HFFc6 (cell line): ENCODE results near the gene DDX47. TPM values are rescaled to one million over a fixed set of nuclear protein-coding genes. Genes with fewer than 3 reads are reported as not detected.
"Not testable (repeated sequence)": the region's sequence is repeated elsewhere in the genome, so short reads cannot be mapped to it uniquely, and the experiment has no call there.

Experiments used
- DNase-seq: peaks from one replicate; pipeline ENCODE4 v3.0.0-alpha.2; 2018
- H3K27ac Mint-ChIP-seq: 2 replicates; pipeline ENCODE4 v1.8.0; 2020; ENCODE audit warnings: mild to moderate bottlenecking, mixed read lengths
- H3K27me3 Mint-ChIP-seq: 2 replicates; pipeline ENCODE4 v1.8.0; 2021; ENCODE audit warnings: mild to moderate bottlenecking, moderate library complexity, mixed read lengths; ENCODE audit not compliant: insufficient read depth
- H3K36me3 Mint-ChIP-seq: 2 replicates; pipeline ENCODE4 v1.8.0; 2021; ENCODE audit warnings: low read depth, mixed read lengths
- H3K4me1 Mint-ChIP-seq: 2 replicates; pipeline ENCODE4 v1.8.0; 2020; ENCODE audit warnings: low read depth, mixed read lengths
- H3K4me3 Mint-ChIP-seq: 2 replicates; pipeline ENCODE4 v1.8.0; 2020; ENCODE audit warnings: mild to moderate bottlenecking, moderate library complexity, mixed read lengths
- H3K9me3 Mint-ChIP-seq: 2 replicates; pipeline ENCODE4 v1.8.0; 2020; ENCODE audit warnings: mild to moderate bottlenecking, mixed read lengths
- CTCF ChIP-seq: fragments of 200-600 bp; sonication (generic); IDR thresholded peaks from 2 replicates; pipeline ENCODE4 v1.5.0; 2021; ENCODE audit warnings: antibody characterized with exemption, mild to moderate bottlenecking
- total RNA-seq, 6 experiments: library from RNA; stranded (reverse); fragmentation: NEBNext Ultra II Directional; extraction: Animal tissue kit (Norgen Biotek cat#: 25700); gene quantifications; 2 replicates in 1 of 6; 3 replicates in 5 of 6; pipeline ENCODE4 v1.2.3, GENCODE V29; 2021

The DDX47 gene
- total RNA-seq, 6 experiments from 2014 or later: 87.6 to 97.3 (median 94.2) TPM

GRCh38 chr12:12819752-12820311 is 6.7 kb downstream of the DDX47 start:
- TF ChIP-seq CTCF: no peak; the same call in 1 of the 2 replicates
- Mint-ChIP-seq H3K27ac (peak overlapping the region; percentile 86), H3K4me3 (peak overlapping the region; percentile 56), H3K9me3 (no peaks in the 10 kb centered on the region), H3K36me3 (peaks cover 80% of the 10 kb centered on the region), H3K27me3 (no peaks in the 10 kb centered on the region), H3K4me1 (peaks cover 98% of the 10 kb centered on the region)
- peak; percentile 99 for DNase-seq

- H3K4me3 Mint-ChIP-seq: peak overlapping the region; percentile 36
- not testable (repeated sequence) for H3K9me3 Mint-ChIP-seq, DNase-seq, H3K27me3 Mint-ChIP-seq
- peaks cover 95% of the 10 kb centered on the region for H3K4me1 Mint-ChIP-seq
- H3K36me3 Mint-ChIP-seq: peaks cover 81% of the 10 kb centered on the region
- H3K27ac Mint-ChIP-seq: peak overlapping the region; percentile 86
These were observed 7.2 kb downstream of the DDX47 start for GRCh38 chr12:12820376-12820775.

GRCh38 chr12:12821975-12822374 is 8.8 kb downstream of the DDX47 start:
- Mint-ChIP-seq H3K36me3 (peaks cover 77% of the 10 kb centered on the region), H3K4me3 (no peak overlapping the region), H3K9me3 (no peaks in the 10 kb centered on the region), H3K4me1 (peaks cover 82% of the 10 kb centered on the region), H3K27me3 (no peaks in the 10 kb centered on the region), H3K27ac (peak overlapping the region; percentile 86)
- no peak for TF ChIP-seq CTCF
- DNase-seq: no peak

- TF ChIP-seq CTCF: no peak
- peak overlapping the region; percentile 31 for H3K4me3 Mint-ChIP-seq
- peaks cover 73% of the 10 kb centered on the region for H3K4me1 Mint-ChIP-seq
- no peaks in the 10 kb centered on the region for H3K27me3 Mint-ChIP-seq
- DNase-seq: no peak
- H3K9me3 Mint-ChIP-seq: no peaks in the 10 kb centered on the region
- H3K27ac Mint-ChIP-seq: peak overlapping the region; percentile 71
- H3K36me3 Mint-ChIP-seq: peaks cover 79% of the 10 kb centered on the region
These were observed 9.7 kb downstream of the DDX47 start for GRCh38 chr12:12822886-12823285.

- Mint-ChIP-seq H3K9me3 (no peaks in the 10 kb centered on the region), H3K27ac (peak overlapping the region; percentile 71), H3K4me1 (peaks cover 69% of the 10 kb centered on the region), H3K27me3 (no peaks in the 10 kb centered on the region), H3K36me3 (peaks cover 80% of the 10 kb centered on the region), H3K4me3 (peak overlapping the region; percentile 31)
- DNase-seq: peak; percentile 44
- TF ChIP-seq CTCF: no peak
These were observed 10.2 kb downstream of the DDX47 start for GRCh38 chr12:12823300-12823699.

GRCh38 chr12:12823811-12824210 is 10.7 kb downstream of the DDX47 start:
- no peak for TF ChIP-seq CTCF
- H3K4me3 Mint-ChIP-seq: no peak overlapping the region
- peaks cover 64% of the 10 kb centered on the region for H3K4me1 Mint-ChIP-seq
- no peak for DNase-seq
- H3K27me3 Mint-ChIP-seq: no peaks in the 10 kb centered on the region
- H3K9me3 Mint-ChIP-seq: no peaks in the 10 kb centered on the region
- peak overlapping the region; percentile 71 for H3K27ac Mint-ChIP-seq
- H3K36me3 Mint-ChIP-seq: peaks cover 80% of the 10 kb centered on the region
